ENCODE results near the gene GTF3C4. TPM values are rescaled to one million over a fixed set of nuclear protein-coding genes. Genes with fewer than 3 reads are reported as not detected.

GTF3C4 gene
- total and polyA plus RNA-seq, 4 donors: 17.7 to 24.1 (median 21.7) TPM

GRCh38 chr9:132663851-132664250, 6.4 kb upstream of the GTF3C4 start:
- no peaks in the 10 kb centered on the region for H3K4me1 ChIP-seq (ENCODE audit: control insufficient read depth, insufficient read depth, low read length)
- peaks cover 16% of the 10 kb centered on the region for H3K36me3 ChIP-seq (ENCODE audit: control insufficient read depth, insufficient read depth, low read length)
- no peak overlapping the region for H3K27ac ChIP-seq (ENCODE audit: low read depth, low read length)
- no peaks in the 10 kb centered on the region for H3K27me3 ChIP-seq (ENCODE audit: control insufficient read depth, insufficient read depth, low read length)
- DNase-seq (ENCODE audit: low read depth in 4 of 6, low spot score in 6 of 6): no peak
- H3K9me3 ChIP-seq (ENCODE audit: control insufficient read depth, insufficient read depth, low read length): no peaks in the 10 kb centered on the region
- WGBS (ENCODE audit: insufficient coverage): 83% methylated on average over 2 of the region's 2 CpGs
- H3K4me3 ChIP-seq (ENCODE audit: low read depth, low read length): no peak overlapping the region

DNA sequence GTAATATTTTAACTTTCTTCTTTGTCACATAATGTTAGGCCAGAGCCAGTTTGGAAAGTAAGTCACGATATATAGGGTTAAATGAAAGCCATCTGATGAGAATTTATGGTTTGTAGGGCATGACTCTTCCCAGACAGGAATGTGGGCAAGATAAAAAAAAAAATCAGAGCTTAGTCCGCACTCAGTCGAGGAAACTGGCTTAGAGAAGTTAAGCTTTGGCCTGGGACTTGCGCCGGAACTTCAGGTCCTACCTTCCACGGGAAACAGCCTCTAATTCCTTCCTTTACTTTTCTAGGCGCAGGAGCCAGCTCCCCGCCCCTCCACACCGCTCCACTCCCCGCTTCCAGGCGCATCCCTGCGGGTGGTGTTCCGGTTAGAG, 956 bp upstream of the GTF3C4 start:
- under 1% methylated on average over 13 of the region's 13 CpGs for WGBS (ENCODE audit: insufficient coverage)
- H3K4me1 ChIP-seq (ENCODE audit: control insufficient read depth, insufficient read depth, low read length): peaks cover 16% of the 10 kb centered on the region

DNA sequence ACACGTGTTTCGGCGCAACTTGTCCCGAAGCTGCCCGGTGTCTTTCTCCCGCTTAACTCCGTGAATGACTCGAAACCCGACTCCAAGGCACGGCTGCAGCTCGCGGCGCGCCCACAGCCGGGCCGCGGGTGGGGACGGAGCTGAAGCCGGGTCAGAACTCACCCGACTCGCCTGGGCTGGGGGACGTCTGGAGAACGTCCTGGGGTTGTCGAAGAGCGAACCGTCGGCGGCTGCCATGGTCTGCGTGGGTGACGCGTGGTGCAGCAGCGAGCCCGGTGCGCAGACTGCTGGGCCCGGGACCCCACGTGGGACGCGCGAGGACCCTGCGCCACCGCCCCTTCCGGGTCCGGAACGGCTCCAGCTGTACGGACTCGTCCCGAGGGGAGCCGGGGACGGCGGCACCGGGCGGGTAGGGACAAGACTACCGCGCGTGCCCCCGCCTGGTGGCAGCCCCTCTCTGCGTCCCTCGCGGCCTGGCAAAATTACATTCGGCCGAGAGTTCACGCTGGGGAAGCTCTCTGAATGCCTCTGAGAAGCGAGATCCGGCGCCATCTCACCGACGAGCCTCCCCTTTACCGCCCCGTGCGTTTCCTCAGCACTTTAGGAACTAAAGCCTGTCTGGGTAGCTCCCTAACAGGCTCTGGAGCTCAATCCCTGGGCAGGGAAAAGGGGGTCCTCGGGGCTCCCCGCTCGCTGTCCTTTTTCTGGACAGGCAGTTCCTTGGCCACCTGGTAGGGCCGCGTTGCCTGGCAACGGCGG, 387 bp upstream of the GTF3C4 start, which contains the start of gene DDX31:
DDX31 (minus strand) TSS at position 286 of the 759 bp plus-strand sequence; CDS start at position 237, 49 bp downstream.
- no peaks in the 10 kb centered on the region for H3K27me3 ChIP-seq (ENCODE audit: control insufficient read depth, insufficient read depth, low read length)
- H3K4me1 ChIP-seq (ENCODE audit: control insufficient read depth, insufficient read depth, low read length): peaks cover 16% of the 10 kb centered on the region
- H3K36me3 ChIP-seq (ENCODE audit: control insufficient read depth, insufficient read depth, low read length): peaks cover 3% of the 10 kb centered on the region
- peak within 1 kb of the TSS; percentile 99 for H3K27ac ChIP-seq (ENCODE audit: low read depth, low read length)
- peak; percentile 69 to 96 (median 84) for DNase-seq (ENCODE audit: low read depth in 4 of 6, low spot score in 6 of 6)
- WGBS (ENCODE audit: insufficient coverage): under 1% methylated on average over 77 of the region's 77 CpGs
- H3K4me3 ChIP-seq (ENCODE audit: low read depth, low read length): peak within 1 kb of the TSS; percentile 99
- H3K9me3 ChIP-seq (ENCODE audit: control insufficient read depth, insufficient read depth, low read length): no peaks in the 10 kb centered on the region

More for the DNA sequence above, 956 bp upstream of the GTF3C4 start:
- DNase-seq (ENCODE audit: low read depth in 4 of 6, low spot score in 6 of 6): no peak
- H3K27me3 ChIP-seq (ENCODE audit: control insufficient read depth, insufficient read depth, low read length): no peaks in the 10 kb centered on the region
- peak overlapping the region; percentile 99 for H3K4me3 ChIP-seq (ENCODE audit: low read depth, low read length)
- peaks cover 3% of the 10 kb centered on the region for H3K36me3 ChIP-seq (ENCODE audit: control insufficient read depth, insufficient read depth, low read length)
- H3K27ac ChIP-seq (ENCODE audit: low read depth, low read length): peak overlapping the region; percentile 99
- no peaks in the 10 kb centered on the region for H3K9me3 ChIP-seq (ENCODE audit: control insufficient read depth, insufficient read depth, low read length)

GRCh38 chr9:132671620-132672412, 1.6 kb downstream of the GTF3C4 start:
- H3K27ac ChIP-seq (ENCODE audit: low read depth, low read length): no peak overlapping the region
- DNase-seq (ENCODE audit: low read depth in 4 of 6, low spot score in 6 of 6): no peak

GRCh38 chr9:132672413-132672690, 2.1 kb downstream of the GTF3C4 start:
- H3K27ac ChIP-seq (ENCODE audit: low read depth, low read length): no peak overlapping the region
- WGBS (ENCODE audit: insufficient coverage): 84% methylated on average over 3 of the region's 5 CpGs
- no peaks in the 10 kb centered on the region for H3K9me3 ChIP-seq (ENCODE audit: control insufficient read depth, insufficient read depth, low read length)
- no peak overlapping the region for H3K4me3 ChIP-seq (ENCODE audit: low read depth, low read length)
- peaks cover 16% of the 10 kb centered on the region for H3K4me1 ChIP-seq (ENCODE audit: control insufficient read depth, insufficient read depth, low read length)
- DNase-seq (ENCODE audit: low read depth in 4 of 6, low spot score in 6 of 6): no peak
- peaks cover 3% of the 10 kb centered on the region for H3K36me3 ChIP-seq (ENCODE audit: control insufficient read depth, insufficient read depth, low read length)
- H3K27me3 ChIP-seq (ENCODE audit: control insufficient read depth, insufficient read depth, low read length): no peaks in the 10 kb centered on the region

More at GRCh38 chr9:132671620-132672412, 1.6 kb downstream of the GTF3C4 start:
- no peaks in the 10 kb centered on the region for H3K27me3 ChIP-seq (ENCODE audit: control insufficient read depth, insufficient read depth, low read length)
- H3K9me3 ChIP-seq (ENCODE audit: control insufficient read depth, insufficient read depth, low read length): no peaks in the 10 kb centered on the region
- peak overlapping the region; percentile 99 for H3K4me3 ChIP-seq (ENCODE audit: low read depth, low read length)
- H3K36me3 ChIP-seq (ENCODE audit: control insufficient read depth, insufficient read depth, low read length): peaks cover 3% of the 10 kb centered on the region
- peaks cover 16% of the 10 kb centered on the region for H3K4me1 ChIP-seq (ENCODE audit: control insufficient read depth, insufficient read depth, low read length)
- 88% methylated on average over 2 of the region's 6 CpGs for whole genome bisulfite sequencing (ENCODE audit: insufficient coverage)

- no peaks in the 10 kb centered on the region for H3K9me3 ChIP-seq (ENCODE audit: control insufficient read depth, insufficient read depth, low read length)
- peaks cover 16% of the 10 kb centered on the region for H3K4me1 ChIP-seq (ENCODE audit: control insufficient read depth, insufficient read depth, low read length)
- H3K36me3 ChIP-seq (ENCODE audit: control insufficient read depth, insufficient read depth, low read length): peaks cover 8% of the 10 kb centered on the region
- DNase-seq (ENCODE audit: low read depth in 4 of 6, low spot score in 6 of 6): peak in 2 of 6 donors; percentile 8 to 34
- H3K27me3 ChIP-seq (ENCODE audit: control insufficient read depth, insufficient read depth, low read length): no peaks in the 10 kb centered on the region
- WGBS (ENCODE audit: insufficient coverage): 10% methylated on average over 3 of the region's 6 CpGs
- H3K4me3 ChIP-seq (ENCODE audit: low read depth, low read length): no peak overlapping the region
- H3K27ac ChIP-seq (ENCODE audit: low read depth, low read length): no peak overlapping the region
Measured at GRCh38 chr9:132673355-132673754, 3.1 kb downstream of the GTF3C4 start.

GRCh38 chr9:132674485-132674884, 4.2 kb downstream of the GTF3C4 start:
- Histone ChIP-seq H3K36me3 (ENCODE audit: control insufficient read depth, insufficient read depth, low read length) (peaks cover 19% of the 10 kb centered on the region), H3K9me3 (ENCODE audit: control insufficient read depth, insufficient read depth, low read length) (no peaks in the 10 kb centered on the region), H3K4me1 (ENCODE audit: control insufficient read depth, insufficient read depth, low read length) (peaks cover 14% of the 10 kb centered on the region), H3K27ac (ENCODE audit: low read depth, low read length) (no peak overlapping the region), H3K4me3 (ENCODE audit: low read depth, low read length) (no peak overlapping the region), H3K27me3 (ENCODE audit: control insufficient read depth, insufficient read depth, low read length) (no peaks in the 10 kb centered on the region)
- 100% methylated on average over 2 of the region's 4 CpGs for WGBS (ENCODE audit: insufficient coverage)
- no peak for DNase-seq (ENCODE audit: low read depth in 4 of 6, low spot score in 6 of 6)

- H3K36me3 ChIP-seq (ENCODE audit: control insufficient read depth, insufficient read depth, low read length): peaks cover 29% of the 10 kb centered on the region
- H3K4me1 ChIP-seq (ENCODE audit: control insufficient read depth, insufficient read depth, low read length): peaks cover 1% of the 10 kb centered on the region
- H3K27ac ChIP-seq (ENCODE audit: low read depth, low read length): no peak overlapping the region
- 91% methylated on average over 8 of the region's 8 CpGs for WGBS (ENCODE audit: insufficient coverage)
- H3K9me3 ChIP-seq (ENCODE audit: control insufficient read depth, insufficient read depth, low read length): no peaks in the 10 kb centered on the region
- no peaks in the 10 kb centered on the region for H3K27me3 ChIP-seq (ENCODE audit: control insufficient read depth, insufficient read depth, low read length)
- DNase-seq (ENCODE audit: low read depth in 4 of 6, low spot score in 6 of 6): no peak
- no peak overlapping the region for H3K4me3 ChIP-seq (ENCODE audit: low read depth, low read length)
Measured at GRCh38 chr9:132677976-132678375, 7.7 kb downstream of the GTF3C4 start.

DNA sequence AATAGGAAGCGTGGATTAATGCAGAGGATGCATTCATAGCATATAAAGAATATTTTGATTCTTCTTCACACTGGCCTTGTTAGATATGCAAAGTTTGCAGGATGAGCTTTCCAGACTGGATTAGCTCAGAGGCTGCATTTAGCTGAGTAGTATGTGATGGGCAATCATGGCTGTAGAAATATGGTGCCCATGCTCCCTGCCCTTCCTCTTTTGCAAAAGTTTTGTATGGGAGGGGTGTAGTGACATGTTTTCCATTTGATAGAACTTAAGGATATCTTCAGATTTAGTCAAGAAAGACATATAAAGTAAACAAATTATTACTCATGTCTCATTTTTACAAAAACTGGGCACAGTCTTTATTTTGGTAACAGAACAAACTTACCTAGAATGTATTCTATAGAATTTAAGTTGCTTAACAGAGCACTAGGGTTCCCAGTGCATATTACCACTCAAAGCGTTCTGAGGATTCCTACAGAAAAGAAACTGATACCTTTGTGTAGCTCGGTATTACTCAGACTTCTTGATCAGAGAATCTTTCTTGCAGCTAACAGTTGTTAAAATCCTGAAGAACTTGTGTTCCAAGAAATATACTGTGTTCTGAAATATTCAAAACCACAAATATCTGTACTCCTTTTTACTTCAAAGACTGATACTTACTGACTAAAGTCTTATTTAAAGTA, 9.8 kb downstream of the GTF3C4 start:
- DNase-seq (ENCODE audit: low read depth in 4 of 6, low spot score in 6 of 6): no peak
- WGBS (ENCODE audit: insufficient coverage): no CpG with 5 or more reads among the region's 3 CpGs
- peaks cover 38% of the 10 kb centered on the region for H3K36me3 ChIP-seq (ENCODE audit: control insufficient read depth, insufficient read depth, low read length)

More for the DNA sequence above, 9.8 kb downstream of the GTF3C4 start:
- Histone ChIP-seq H3K4me1 (ENCODE audit: control insufficient read depth, insufficient read depth, low read length) (no peaks in the 10 kb centered on the region), H3K27ac (ENCODE audit: low read depth, low read length) (no peak overlapping the region), H3K27me3 (ENCODE audit: control insufficient read depth, insufficient read depth, low read length) (no peaks in the 10 kb centered on the region), H3K4me3 (ENCODE audit: low read depth, low read length) (no peak overlapping the region), H3K9me3 (ENCODE audit: control insufficient read depth, insufficient read depth, low read length) (no peaks in the 10 kb centered on the region)

All from spinal cord (tissue), 10 donors.